ENCODE measurements around the gene CCDC142.
"Not testable (repeated sequence)": the region's sequence is repeated elsewhere in the genome, so short reads cannot be mapped to it uniquely, and the experiment has no call there.

- TF ChIP-seq, protein P1, sequence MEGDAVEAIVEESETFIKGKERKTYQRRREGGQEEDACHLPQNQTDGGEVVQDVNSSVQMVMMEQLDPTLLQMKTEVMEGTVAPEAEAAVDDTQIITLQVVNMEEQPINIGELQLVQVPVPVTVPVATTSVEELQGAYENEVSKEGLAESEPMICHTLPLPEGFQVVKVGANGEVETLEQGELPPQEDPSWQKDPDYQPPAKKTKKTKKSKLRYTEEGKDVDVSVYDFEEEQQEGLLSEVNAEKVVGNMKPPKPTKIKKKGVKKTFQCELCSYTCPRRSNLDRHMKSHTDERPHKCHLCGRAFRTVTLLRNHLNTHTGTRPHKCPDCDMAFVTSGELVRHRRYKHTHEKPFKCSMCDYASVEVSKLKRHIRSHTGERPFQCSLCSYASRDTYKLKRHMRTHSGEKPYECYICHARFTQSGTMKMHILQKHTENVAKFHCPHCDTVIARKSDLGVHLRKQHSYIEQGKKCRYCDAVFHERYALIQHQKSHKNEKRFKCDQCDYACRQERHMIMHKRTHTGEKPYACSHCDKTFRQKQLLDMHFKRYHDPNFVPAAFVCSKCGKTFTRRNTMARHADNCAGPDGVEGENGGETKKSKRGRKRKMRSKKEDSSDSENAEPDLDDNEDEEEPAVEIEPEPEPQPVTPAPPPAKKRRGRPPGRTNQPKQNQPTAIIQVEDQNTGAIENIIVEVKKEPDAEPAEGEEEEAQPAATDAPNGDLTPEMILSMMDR (IDR thresholded peaks at IDR 0.05): not testable (repeated sequence)
- not testable (repeated sequence) for TF ChIP-seq POLR2A (IDR thresholded peaks at IDR 0.05)
Measured at GRCh38 chr2:74459503-74460118, 23.2 kb downstream of the CCDC142 start.
